NCI-H146 treated with DMSO at 0.1 percent for 48 hours (cell line): ENCODE results near the gene IRAK2.
"Not testable (repeated sequence)": the region's sequence is repeated elsewhere in the genome, so short reads cannot be mapped to it uniquely, and the experiment has no call there.

ENCODE experiments used
- DNase-seq: peaks from one replicate; lab custom pipeline; 2025; ENCODE audit not compliant: unreplicated experiment; lab: John Stamatoyannopoulos, UW

The IRAK2 gene

GRCh38 chr3:10160346-10160745, 4.4 kb upstream of the IRAK2 start:
- no peak for DNase-seq

- no peak for DNase-seq
Measured at GRCh38 chr3:10160925-10161324, 3.8 kb upstream of the IRAK2 start.

GRCh38 chr3:10162185-10162584, 2.5 kb upstream of the IRAK2 start:
- no peak for DNase-seq

GRCh38 chr3:10164201-10164545, 546 bp upstream of the IRAK2 start:
- not testable (repeated sequence) for DNase-seq

- no peak for DNase-seq
Measured at GRCh38 chr3:10166213-10166604, 1.5 kb downstream of the IRAK2 start.

- no peak for DNase-seq
Measured at GRCh38 chr3:10169000-10169496, 4.3 kb downstream of the IRAK2 start.

GRCh38 chr3:10170915-10171478, 6.3 kb downstream of the IRAK2 start:
- no peak for DNase-seq

GRCh38 chr3:10173095-10173925, 8.6 kb downstream of the IRAK2 start:
- no peak for DNase-seq

GRCh38 chr3:10173926-10174435, 9.3 kb downstream of the IRAK2 start:
- DNase-seq: no peak

GRCh38 chr3:10175334-10175733, 10.6 kb downstream of the IRAK2 start:
- not testable (repeated sequence) for DNase-seq

GRCh38 chr3:10176150-10176549, 11.4 kb downstream of the IRAK2 start:
- not testable (repeated sequence) for DNase-seq

GRCh38 chr3:10177737-10178136, 13.0 kb downstream of the IRAK2 start:
- no peak for DNase-seq

- DNase-seq: no peak
Measured at GRCh38 chr3:10178892-10179291, 14.2 kb downstream of the IRAK2 start.

GRCh38 chr3:10180289-10180688, 15.6 kb downstream of the IRAK2 start:
- no peak for DNase-seq

GRCh38 chr3:10180738-10181295, 16.1 kb downstream of the IRAK2 start:
- DNase-seq: no peak

- no peak for DNase-seq
Measured at GRCh38 chr3:10182950-10183349, 18.2 kb downstream of the IRAK2 start.

- DNase-seq: no peak
Measured at GRCh38 chr3:10184250-10184649, 19.5 kb downstream of the IRAK2 start.

GRCh38 chr3:10185804-10186762, 21.4 kb downstream of the IRAK2 start:
- DNase-seq: no peak

- no peak for DNase-seq
Measured at GRCh38 chr3:10187290-10187876, 22.7 kb downstream of the IRAK2 start.

GRCh38 chr3:10187944-10188343, 23.2 kb downstream of the IRAK2 start:
- no peak for DNase-seq
